GM12878 (cell line): ENCODE measurements around the gene MYCBPAP.

Experiments used
- EZH2 ChIP-seq: IDR thresholded peaks from 2 replicates; pipeline ENCODE4 v1.6.1; 2012; ENCODE audit warnings: low read depth, mild to moderate bottlenecking, control low read depth, inconsistent platforms, low read length, borderline replicate concordance; ENCODE audit not compliant: control insufficient read depth
- MTA3 ChIP-seq: IDR thresholded peaks from 2 replicates; pipeline ENCODE4 v1.6.1; 2012; ENCODE audit warnings: low read length, inconsistent platforms, borderline replicate concordance
- SMC3 ChIP-seq: IDR thresholded peaks from 2 replicates; pipeline ENCODE4 v1.6.1; 2011; ENCODE audit warnings: low read length, improper control_type of control experiment, borderline replicate concordance
- SRF ChIP-seq, 2 experiments: IDR thresholded peaks; 2 replicates each; pipeline ENCODE4 v1.6.1; 2011; ENCODE audit warnings: low read depth in 2 of 2, low read length in 2 of 2, mild to moderate bottlenecking in 1 of 2, moderate library complexity in 1 of 2
- TF ChIP-seq, protein P1 (sequence below), 3 experiments: IDR thresholded peaks in 2 of 3; conservative IDR thresholded peaks in 1 of 3; 2 replicates each; pipeline ENCODE4 v1.5.1; 2011; ENCODE audit warnings: low read depth in 3 of 3, low read length in 3 of 3, mild to moderate bottlenecking in 3 of 3, control low read depth in 2 of 3, moderate library complexity in 2 of 3, inconsistent platforms in 1 of 3, mixed read lengths in 1 of 3; ENCODE audit not compliant: control insufficient read depth in 2 of 3, insufficient read depth in 1 of 3; ENCODE audit errors: extremely low read depth in 1 of 3

DNA sequence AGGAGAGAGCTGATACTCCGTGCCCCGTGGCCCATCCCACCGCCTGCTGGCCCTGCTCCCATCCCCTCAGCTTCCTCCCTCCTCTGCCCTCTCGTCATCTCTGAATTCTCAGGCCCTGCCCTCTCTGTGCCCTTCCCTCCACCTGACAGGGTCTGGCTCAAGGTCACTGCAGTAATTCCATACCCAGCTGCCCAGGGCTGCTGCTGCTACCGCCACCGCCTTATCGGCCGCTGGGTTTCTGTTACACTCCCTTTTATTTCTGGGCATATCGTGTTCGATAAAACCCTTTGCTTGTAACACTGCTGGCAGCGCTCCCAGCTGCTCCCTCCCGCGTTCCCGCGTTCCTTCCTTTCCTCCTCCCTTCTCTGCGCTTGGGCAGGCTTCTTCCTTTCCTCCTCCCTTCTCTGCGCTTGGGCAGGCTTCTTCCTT is 25.5 kb downstream of the MYCBPAP start:
- no peak for TF ChIP-seq MTA3
- TF ChIP-seq SMC3, result no peak
- no peak for TF ChIP-seq EZH2
- TF ChIP-seq, protein P1, sequence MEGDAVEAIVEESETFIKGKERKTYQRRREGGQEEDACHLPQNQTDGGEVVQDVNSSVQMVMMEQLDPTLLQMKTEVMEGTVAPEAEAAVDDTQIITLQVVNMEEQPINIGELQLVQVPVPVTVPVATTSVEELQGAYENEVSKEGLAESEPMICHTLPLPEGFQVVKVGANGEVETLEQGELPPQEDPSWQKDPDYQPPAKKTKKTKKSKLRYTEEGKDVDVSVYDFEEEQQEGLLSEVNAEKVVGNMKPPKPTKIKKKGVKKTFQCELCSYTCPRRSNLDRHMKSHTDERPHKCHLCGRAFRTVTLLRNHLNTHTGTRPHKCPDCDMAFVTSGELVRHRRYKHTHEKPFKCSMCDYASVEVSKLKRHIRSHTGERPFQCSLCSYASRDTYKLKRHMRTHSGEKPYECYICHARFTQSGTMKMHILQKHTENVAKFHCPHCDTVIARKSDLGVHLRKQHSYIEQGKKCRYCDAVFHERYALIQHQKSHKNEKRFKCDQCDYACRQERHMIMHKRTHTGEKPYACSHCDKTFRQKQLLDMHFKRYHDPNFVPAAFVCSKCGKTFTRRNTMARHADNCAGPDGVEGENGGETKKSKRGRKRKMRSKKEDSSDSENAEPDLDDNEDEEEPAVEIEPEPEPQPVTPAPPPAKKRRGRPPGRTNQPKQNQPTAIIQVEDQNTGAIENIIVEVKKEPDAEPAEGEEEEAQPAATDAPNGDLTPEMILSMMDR (IDR thresholded peaks at IDR 0.05 in 2 of 3, conservative IDR thresholded peaks at IDR 0.05 in 1 of 3; ENCODE audit: control insufficient read depth in 2 of 3, extremely low read depth in 1 of 3, insufficient read depth in 1 of 3, low read depth in 3 of 3, low read length in 3 of 3), result no peak
- TF ChIP-seq SRF (IDR thresholded peaks at IDR 0.05; ENCODE audit: low read depth in 2 of 2, low read length in 2 of 2), result no peak
